Transverse colon (tissue), 4 donors: ENCODE measurements around the gene XYLT1.

Experiments
- CTCF ChIP-seq, 5 experiments: fragments of 200-600 bp in 3 of 5; fragments of 450-650 bp in 2 of 5; sonication (generic) in 3 of 5; IDR thresholded peaks; 1 replicate in 2 of 5; 2 replicates in 3 of 5; pipeline ENCODE4 v1.5.1; 2016 to 2017; ENCODE audit warnings: antibody characterized with exemption in 5 of 5, inconsistent platforms in 3 of 5, mild to moderate bottlenecking in 2 of 5, moderate library complexity in 1 of 5
- POLR2A ChIP-seq: fragments of 450-650 bp; IDR thresholded peaks from one replicate; pipeline ENCODE4 v1.6.1; 2016; ENCODE audit warnings: antibody characterized with exemption, mild to moderate bottlenecking, moderate library complexity
- POLR2AphosphoS5 ChIP-seq, 3 donors: sonication (generic); formaldehyde crosslinking; IDR thresholded peaks; one replicate each; pipeline ENCODE4 v1.6.1; 2016; ENCODE audit warnings: antibody characterized with exemption in 3 of 3

- TF ChIP-seq CTCF (IDR thresholded peaks at IDR 0.05) (no peak), POLR2AphosphoS5 (IDR thresholded peaks at IDR 0.05) (no peak), POLR2A (no peak)
These were observed 176.8 kb downstream of the XYLT1 start for GRCh38 chr16:17293813-17294558.
